Hematopoietic multipotent progenitor cell (in vitro differentiated cells): ENCODE measurements around the gene MIOX. TPM values are rescaled to one million over a fixed set of nuclear protein-coding genes. Genes with fewer than 3 reads are reported as not detected.

Experiments
- DNase-seq, 3 donors: peaks; one replicate each; pipeline ENCODE4 v3.0.0-alpha.2; 2011 to 2015; ENCODE audit warnings: low read depth in 2 of 3, low spot score in 2 of 3
- total RNA-seq: library from RNA; depleted of rRNA; stranded (reverse); fragments of >200 nt; gene quantifications from one replicate; pipeline ENCODE4 v1.2.3, GENCODE V29; 2012

MIOX gene
- total RNA-seq, 1 donor, result not detected

- DNase-seq, result no peak
These were observed 1.5 kb downstream of the MIOX start for GRCh38 chr22:50488006-50488677.

GRCh38 chr22:50488886-50489285 lies 2.2 kb downstream of the MIOX start:
- DNase-seq, result no peak

GRCh38 chr22:50489363-50490243 lies 2.9 kb downstream of the MIOX start:
- no peak for DNase-seq

GRCh38 chr22:50490531-50491308 lies 4.1 kb downstream of the MIOX start:
- peak in 1 of 3 donors; percentile 59 for DNase-seq

GRCh38 chr22:50497093-50497492 lies 10.4 kb downstream of the MIOX start:
- no peak for DNase-seq

- peak; percentile 53 to 82 (median 68) for DNase-seq
These were observed 11.7 kb downstream of the MIOX start for GRCh38 chr22:50498322-50498890.

GRCh38 chr22:50500452-50500851 lies 13.8 kb downstream of the MIOX start:
- DNase-seq, result no peak

- no peak for DNase-seq
These were observed 15.4 kb downstream of the MIOX start for GRCh38 chr22:50502096-50502495.

- DNase-seq, result no peak
These were observed 16.2 kb downstream of the MIOX start for GRCh38 chr22:50502628-50503474.

GRCh38 chr22:50503475-50504145 lies 17.0 kb downstream of the MIOX start:
- no peak for DNase-seq

- no peak for DNase-seq
These were observed 17.9 kb downstream of the MIOX start for GRCh38 chr22:50504369-50505211.

- DNase-seq, result no peak
These were observed 18.7 kb downstream of the MIOX start for GRCh38 chr22:50505276-50505775.

- no peak for DNase-seq
These were observed 19.3 kb downstream of the MIOX start for GRCh38 chr22:50505776-50506610.

GRCh38 chr22:50506611-50507420 lies 20.2 kb downstream of the MIOX start:
- peak in 1 of 3 donors; percentile 8 for DNase-seq

- no peak for DNase-seq
These were observed 20.8 kb downstream of the MIOX start, which contains the start of gene LMF2 for GRCh38 chr22:50507421-50507990. Gene LMF2, minus strand, starts transcription at chr22:50507702. Its CDS starts 27 bp downstream, at chr22:50507675.
